ENCODE data around the gene UBE2R2. TPM values are rescaled to one million over a fixed set of nuclear protein-coding genes. Genes with fewer than 3 reads are reported as not detected.

The UBE2R2 gene
- total RNA-seq, 2 experiments from 2014 or later, result 22.7 to 24.5 TPM

DNA sequence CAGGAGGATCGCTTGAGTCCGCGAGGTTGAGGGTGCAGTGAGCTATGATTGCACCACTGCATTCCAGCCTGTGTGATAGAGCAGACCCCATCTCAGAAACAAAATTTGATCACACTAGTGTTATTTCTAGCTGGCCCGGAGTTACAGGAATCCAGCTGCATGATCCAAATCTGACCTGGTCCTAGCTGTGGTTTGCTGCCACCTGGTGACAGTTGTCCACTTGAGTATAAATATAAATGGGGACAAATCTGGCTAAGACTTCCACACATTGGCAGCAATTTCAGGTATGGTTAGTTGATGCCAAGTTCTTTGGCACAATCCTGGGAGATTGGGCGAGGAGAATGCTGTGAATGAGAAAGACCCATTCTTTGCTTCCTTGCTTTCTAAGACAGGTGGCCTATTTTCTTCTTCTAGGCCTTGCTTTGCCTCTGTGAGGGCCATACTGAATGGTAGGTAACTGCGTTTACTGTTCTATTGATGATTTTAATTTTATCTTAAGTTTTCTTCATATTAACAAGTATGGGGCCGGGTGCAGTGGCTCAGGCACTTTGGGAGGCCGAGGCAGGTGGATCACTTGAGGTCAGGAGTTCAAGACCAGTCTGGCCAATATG, 35.4 kb downstream of the UBE2R2 start:
- POLR2A ChIA-PET, result interaction anchor here (0.9 to 1.7 kb wide), 4 partner anchors 34 to 196 kb away, joined by 3 to 11 read pairs (median 6); partner anchors contain the start of genes UBAP2 and UBE2R2
- Histone ChIP-seq H3K27me3 (ENCODE audit: control insufficient read depth in 1 of 2, insufficient read depth in 2 of 2, low read length in 2 of 2) (no peaks in the 10 kb centered on the region), H3K4me3 (ENCODE audit: low read length) (no peak overlapping the region), H3K9me3 (ENCODE audit: control insufficient read depth in 1 of 2, insufficient read depth in 1 of 2, low read length in 2 of 2) (no peaks in the 10 kb centered on the region), H3K27ac (ENCODE audit: low read depth in 1 of 2, low read length in 2 of 2) (no peak overlapping the region), H3K4me1 (ENCODE audit: insufficient read depth, low read length) (peaks cover 18% of the 10 kb centered on the region), H3K36me3 (ENCODE audit: insufficient read depth, low read length) (no peaks in the 10 kb centered on the region)
- peaks cover 59% of the 10 kb centered on the region for H3K4me1 Mint-ChIP-seq (ENCODE audit: low read depth)
- peak; percentile 72 for ATAC-seq (ENCODE audit: poor library complexity)
- no peaks in the 10 kb centered on the region for H3K9me3 Mint-ChIP-seq
- intact Hi-C loops (cut with DNase I, micrococcal nuclease), result loop anchor here (1.0 to 5.0 kb wide), 3 partner anchors 38 to 230 kb away; no protein-coding TSS in a partner anchor
- peak; percentile 37 to 80 (median 54) for DNase-seq
- H3K36me3 Mint-ChIP-seq (ENCODE audit: low read depth), result peaks cover 15% of the 10 kb centered on the region
- TF ChIP-seq, protein P1, sequence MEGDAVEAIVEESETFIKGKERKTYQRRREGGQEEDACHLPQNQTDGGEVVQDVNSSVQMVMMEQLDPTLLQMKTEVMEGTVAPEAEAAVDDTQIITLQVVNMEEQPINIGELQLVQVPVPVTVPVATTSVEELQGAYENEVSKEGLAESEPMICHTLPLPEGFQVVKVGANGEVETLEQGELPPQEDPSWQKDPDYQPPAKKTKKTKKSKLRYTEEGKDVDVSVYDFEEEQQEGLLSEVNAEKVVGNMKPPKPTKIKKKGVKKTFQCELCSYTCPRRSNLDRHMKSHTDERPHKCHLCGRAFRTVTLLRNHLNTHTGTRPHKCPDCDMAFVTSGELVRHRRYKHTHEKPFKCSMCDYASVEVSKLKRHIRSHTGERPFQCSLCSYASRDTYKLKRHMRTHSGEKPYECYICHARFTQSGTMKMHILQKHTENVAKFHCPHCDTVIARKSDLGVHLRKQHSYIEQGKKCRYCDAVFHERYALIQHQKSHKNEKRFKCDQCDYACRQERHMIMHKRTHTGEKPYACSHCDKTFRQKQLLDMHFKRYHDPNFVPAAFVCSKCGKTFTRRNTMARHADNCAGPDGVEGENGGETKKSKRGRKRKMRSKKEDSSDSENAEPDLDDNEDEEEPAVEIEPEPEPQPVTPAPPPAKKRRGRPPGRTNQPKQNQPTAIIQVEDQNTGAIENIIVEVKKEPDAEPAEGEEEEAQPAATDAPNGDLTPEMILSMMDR (IDR thresholded peaks at IDR 0.05), result peak; percentile 71
- CTCF ChIA-PET, result interaction anchor here (0.5 to 4.5 kb wide), 7 partner anchors 9 to 229 kb away, joined by 3 to 51 read pairs (median 4); no protein-coding TSS in a partner anchor
- no peaks in the 10 kb centered on the region for H3K27me3 Mint-ChIP-seq
- no peak overlapping the region for H3K27ac Mint-ChIP-seq
- no peak overlapping the region for H3K4me3 Mint-ChIP-seq

DNA sequence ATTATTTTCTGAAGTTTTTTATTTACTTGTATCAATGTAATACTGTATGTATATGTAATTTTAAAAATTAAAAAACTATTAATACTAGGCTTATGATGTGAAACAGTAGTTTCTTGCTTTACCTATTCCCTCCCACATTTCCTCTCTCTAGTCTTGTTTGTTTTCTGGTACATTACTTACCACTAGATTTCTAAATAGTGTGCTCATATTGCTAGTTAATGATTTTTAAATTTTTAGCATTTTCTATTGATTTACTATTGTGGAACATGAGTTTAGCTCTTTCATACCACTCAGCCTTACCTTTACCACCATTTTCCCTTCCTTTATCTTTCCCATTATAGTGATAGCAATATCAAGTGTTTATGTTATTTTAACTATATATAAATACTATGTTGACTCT, 39.3 kb downstream of the UBE2R2 start:
- H3K9me3 Mint-ChIP-seq, result no peaks in the 10 kb centered on the region
- CTCF ChIA-PET, result no interaction called here

DNA sequence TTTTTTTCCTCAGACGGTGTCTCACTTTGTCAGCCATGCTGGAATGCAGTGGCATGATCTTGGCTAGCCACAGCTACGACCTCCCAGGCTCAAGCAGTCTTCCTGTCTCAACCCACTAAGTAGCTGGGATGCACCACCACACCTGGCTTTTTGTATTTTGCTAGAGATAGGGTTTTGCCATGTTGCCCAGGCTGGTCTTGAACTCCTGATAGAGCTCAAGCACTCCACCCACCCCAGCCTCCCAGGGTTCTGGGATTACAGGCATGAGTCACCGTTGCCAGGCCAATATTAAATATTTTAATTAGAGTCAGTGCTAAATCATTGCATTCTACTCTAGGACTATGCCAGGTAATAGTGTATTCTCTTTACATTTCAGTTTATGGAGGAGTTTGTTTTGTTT, 41.5 kb downstream of the UBE2R2 start:
- H3K36me3 Mint-ChIP-seq (ENCODE audit: low read depth), result peaks cover 39% of the 10 kb centered on the region
- peaks cover 5% of the 10 kb centered on the region for H3K4me1 ChIP-seq (ENCODE audit: insufficient read depth, low read length)
- POLR2A ChIA-PET, result interaction anchor here (0.7 kb wide), 1 partner anchor 42 kb away, joined by 3 read pairs; no protein-coding TSS in a partner anchor
- no peak overlapping the region for H3K27ac ChIP-seq (ENCODE audit: low read depth in 1 of 2, low read length in 2 of 2)
- intact Hi-C loops (cut with DNase I, micrococcal nuclease), result no loop called here
- no peaks in the 10 kb centered on the region for H3K9me3 ChIP-seq (ENCODE audit: control insufficient read depth in 1 of 2, insufficient read depth in 1 of 2, low read length in 2 of 2)
- H3K27me3 Mint-ChIP-seq, result no peaks in the 10 kb centered on the region
- no peak overlapping the region for H3K4me3 ChIP-seq (ENCODE audit: low read length)
- DNase-seq (no peak), ATAC-seq (ENCODE audit: poor library complexity) (no peak)
- H3K27ac Mint-ChIP-seq, result no peak overlapping the region
- H3K4me3 Mint-ChIP-seq, result no peak overlapping the region
- H3K9me3 Mint-ChIP-seq, result no peaks in the 10 kb centered on the region
- H3K36me3 ChIP-seq (ENCODE audit: insufficient read depth, low read length), result no peaks in the 10 kb centered on the region
- CTCF ChIA-PET, result no interaction called here
- H3K4me1 Mint-ChIP-seq (ENCODE audit: low read depth), result peaks cover 51% of the 10 kb centered on the region
- no peaks in the 10 kb centered on the region for H3K27me3 ChIP-seq (ENCODE audit: control insufficient read depth in 1 of 2, insufficient read depth in 2 of 2, low read length in 2 of 2)
- TF ChIP-seq, protein P1 (IDR thresholded peaks at IDR 0.05), result no peak

More for the DNA sequence above, 39.3 kb downstream of the UBE2R2 start:
- intact Hi-C loops (cut with DNase I, micrococcal nuclease), result no loop called here
- no peaks in the 10 kb centered on the region for H3K27me3 Mint-ChIP-seq
- no peak overlapping the region for H3K27ac Mint-ChIP-seq
- TF ChIP-seq, protein P1 (IDR thresholded peaks at IDR 0.05), result no peak
- DNase-seq (no peak), ATAC-seq (ENCODE audit: poor library complexity) (no peak)
- Histone ChIP-seq H3K27me3 (ENCODE audit: control insufficient read depth in 1 of 2, insufficient read depth in 2 of 2, low read length in 2 of 2) (no peaks in the 10 kb centered on the region), H3K4me1 (ENCODE audit: insufficient read depth, low read length) (peaks cover 9% of the 10 kb centered on the region), H3K27ac (ENCODE audit: low read depth in 1 of 2, low read length in 2 of 2) (no peak overlapping the region), H3K36me3 (ENCODE audit: insufficient read depth, low read length) (no peaks in the 10 kb centered on the region), H3K4me3 (ENCODE audit: low read length) (no peak overlapping the region), H3K9me3 (ENCODE audit: control insufficient read depth in 1 of 2, insufficient read depth in 1 of 2, low read length in 2 of 2) (no peaks in the 10 kb centered on the region)
- peaks cover 26% of the 10 kb centered on the region for H3K36me3 Mint-ChIP-seq (ENCODE audit: low read depth)
- POLR2A ChIA-PET, result no interaction called here
- peaks cover 56% of the 10 kb centered on the region for H3K4me1 Mint-ChIP-seq (ENCODE audit: low read depth)
- no peak overlapping the region for H3K4me3 Mint-ChIP-seq

Measured in CD4-positive, alpha-beta T cell (primary cell).